ENCODE results near the gene KRT31.
"Not testable (repeated sequence)": the region's sequence is repeated elsewhere in the genome, so short reads cannot be mapped to it uniquely, and the experiment has no call there.

Gene KRT31

GRCh38 chr17:41396996-41397660 is at the start of gene KRT31:
Gene KRT31, minus strand, starts transcription at chr17:41397608. Its CDS starts 69 bp downstream, at chr17:41397539.
- in situ Hi-C loops (cut with MboI; ENCODE audit: low sequenced_read_pairs) = no loop called here
- no peaks in the 10 kb centered on the region for H3K36me3 ChIP-seq (replicated peaks)
- H3K27me3 ChIP-seq (ENCODE audit: low read depth) = peaks cover 10% of the 10 kb centered on the region; the same call in 1 of the 2 replicates
- H3K4me1 ChIP-seq = no peaks in the 10 kb centered on the region
- DNase-seq (ENCODE audit: low spot score in 2 of 2) = no peak
- H3K4me3 ChIP-seq = no peak within 1 kb of the TSS
- H3K9me3 ChIP-seq = no peaks in the 10 kb centered on the region

DNA sequence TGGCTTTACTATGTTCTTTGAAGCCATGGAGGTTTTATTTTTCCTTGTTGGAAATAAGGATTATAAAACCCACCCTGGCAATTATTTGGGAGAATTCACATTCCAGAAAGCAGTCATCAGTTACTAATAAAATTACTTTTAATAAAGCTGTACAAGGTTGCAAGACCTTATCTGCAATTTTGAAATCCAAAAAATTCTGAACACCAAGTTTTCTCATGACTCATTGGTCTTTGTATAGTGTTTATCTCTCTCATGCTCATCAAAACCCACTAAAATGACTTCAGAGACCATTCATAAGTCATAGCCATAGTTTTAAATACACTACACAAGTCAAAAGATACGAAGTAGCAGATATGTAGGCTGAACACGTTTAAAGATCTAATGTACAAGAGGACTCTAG is 49.4 kb upstream of the KRT31 start:
- in situ Hi-C loops (cut with MboI; ENCODE audit: low sequenced_read_pairs) = no loop called here
- H3K4me1 ChIP-seq = no peaks in the 10 kb centered on the region
- DNase-seq (ENCODE audit: low spot score in 2 of 2) = no peak
- no peaks in the 10 kb centered on the region for H3K9me3 ChIP-seq
- H3K36me3 ChIP-seq (replicated peaks) = no peaks in the 10 kb centered on the region
- no peak overlapping the region for H3K4me3 ChIP-seq
- H3K27me3 ChIP-seq (ENCODE audit: low read depth) = peaks cover 2% of the 10 kb centered on the region

DNA sequence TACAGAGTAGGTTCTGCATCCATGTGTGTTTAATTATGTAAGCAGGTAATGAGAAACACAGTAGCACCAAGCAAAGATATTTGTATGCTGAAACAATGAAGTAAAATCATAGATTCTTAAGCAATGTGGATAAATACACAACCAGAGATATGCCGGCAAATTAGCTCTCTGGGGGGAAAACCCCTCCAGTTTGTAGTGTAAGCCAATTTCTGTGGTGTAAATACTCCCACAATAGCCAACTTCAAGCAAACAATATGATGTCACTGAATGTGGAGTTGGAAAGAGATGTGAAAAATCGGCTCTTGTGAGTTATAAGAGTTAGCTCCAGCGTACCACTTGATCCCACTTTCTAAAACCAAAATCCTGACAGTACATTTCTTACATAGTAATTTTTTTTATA is 47.2 kb upstream of the KRT31 start:
- Histone ChIP-seq H3K36me3 (replicated peaks) (no peaks in the 10 kb centered on the region), H3K4me3 (no peak overlapping the region), H3K9me3 (no peaks in the 10 kb centered on the region), H3K27me3 (ENCODE audit: low read depth) (peaks cover 2% of the 10 kb centered on the region; the same call in 1 of the 2 replicates), H3K4me1 (no peaks in the 10 kb centered on the region)
- in situ Hi-C loops (cut with MboI; ENCODE audit: low sequenced_read_pairs) = no loop called here
- DNase-seq (ENCODE audit: low spot score in 2 of 2) = no peak

DNA sequence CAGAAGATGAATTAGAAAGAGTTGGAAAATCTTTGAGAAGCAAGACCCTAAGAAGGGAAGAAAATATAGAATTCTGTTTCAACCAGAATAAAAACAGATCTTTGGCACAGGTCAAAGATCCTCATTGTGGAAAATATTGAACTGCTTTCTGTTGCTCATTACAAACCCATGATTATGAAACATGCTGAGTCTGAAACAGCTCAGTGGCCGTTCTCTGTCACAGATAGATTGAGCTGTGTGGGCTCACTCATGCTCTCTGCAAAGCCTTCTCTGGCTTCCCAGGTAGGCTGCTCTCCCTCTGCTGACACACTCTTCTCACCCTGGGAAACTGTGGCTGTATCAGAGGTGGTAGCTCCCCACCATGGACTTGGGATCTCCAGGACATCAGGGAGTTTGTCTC is 46.8 kb upstream of the KRT31 start:
- DNase-seq (ENCODE audit: low spot score in 2 of 2) = no peak
- in situ Hi-C loops (cut with MboI; ENCODE audit: low sequenced_read_pairs) = no loop called here

DNA sequence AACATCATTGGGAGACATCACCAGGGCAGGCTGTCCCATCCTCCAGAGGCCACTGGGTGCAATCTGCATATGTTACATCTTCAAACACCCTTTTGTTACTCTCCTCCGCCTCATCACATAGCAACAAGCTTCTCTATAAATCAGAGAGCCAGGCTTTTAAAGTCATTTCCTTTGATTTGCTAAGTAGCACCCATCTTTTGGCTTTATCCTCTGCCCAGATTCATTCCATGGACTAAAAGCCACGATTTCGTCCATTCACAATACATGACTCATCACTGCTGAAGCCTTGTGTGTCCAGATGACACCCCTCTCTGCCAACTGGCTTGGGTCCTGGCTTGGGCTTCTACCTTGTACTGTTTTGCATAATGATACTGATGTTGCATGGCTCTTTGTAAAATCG is 45.3 kb upstream of the KRT31 start:
- H3K27me3 ChIP-seq (ENCODE audit: low read depth) = peaks cover 2% of the 10 kb centered on the region; the same call in 1 of the 2 replicates
- H3K4me3 ChIP-seq = no peak overlapping the region
- H3K4me1 ChIP-seq = no peaks in the 10 kb centered on the region
- DNase-seq (ENCODE audit: low spot score in 2 of 2) = no peak
- no peaks in the 10 kb centered on the region for H3K9me3 ChIP-seq
- in situ Hi-C loops (cut with MboI; ENCODE audit: low sequenced_read_pairs) = no loop called here
- no peaks in the 10 kb centered on the region for H3K36me3 ChIP-seq (replicated peaks)

More for the DNA sequence above, 46.8 kb upstream of the KRT31 start:
- Histone ChIP-seq H3K36me3 (replicated peaks) (no peaks in the 10 kb centered on the region), H3K4me3 (no peak overlapping the region), H3K27me3 (ENCODE audit: low read depth) (peaks cover 2% of the 10 kb centered on the region; the same call in 1 of the 2 replicates), H3K4me1 (no peaks in the 10 kb centered on the region), H3K9me3 (no peaks in the 10 kb centered on the region)

DNA sequence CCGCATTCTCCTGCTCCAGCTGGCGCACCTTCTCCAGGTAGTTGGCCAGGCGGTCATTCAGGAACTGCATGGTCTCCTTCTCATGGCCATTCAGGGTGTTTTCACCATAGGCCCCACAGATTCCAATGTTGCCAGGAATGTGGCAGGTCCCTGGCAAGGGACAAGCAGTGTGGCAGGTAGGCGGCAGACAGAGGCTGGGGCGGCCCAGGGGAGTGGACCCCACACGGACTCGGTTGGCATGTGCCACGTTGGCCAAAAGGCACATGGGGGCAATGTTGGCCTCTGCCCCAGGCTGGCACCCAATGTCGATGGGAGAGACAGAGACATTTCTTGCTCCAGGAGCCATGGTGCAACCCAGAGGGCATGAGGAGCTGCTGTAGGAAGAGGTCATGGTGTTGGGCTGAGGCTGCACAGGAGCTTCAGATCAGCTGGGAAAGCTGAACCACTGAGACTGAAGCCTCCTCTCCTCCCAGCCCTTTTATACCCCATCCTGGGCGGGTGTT is 43.2 kb upstream of the KRT31 start, which contains the start of gene KRT38:
Gene KRT38, minus strand, starts transcription at position 453 of the 503 bp plus-strand sequence. Its CDS starts 62 bp downstream, at position 391.
- H3K9me3 ChIP-seq = no peaks in the 10 kb centered on the region
- in situ Hi-C loops (cut with MboI; ENCODE audit: low sequenced_read_pairs) = no loop called here

DNA sequence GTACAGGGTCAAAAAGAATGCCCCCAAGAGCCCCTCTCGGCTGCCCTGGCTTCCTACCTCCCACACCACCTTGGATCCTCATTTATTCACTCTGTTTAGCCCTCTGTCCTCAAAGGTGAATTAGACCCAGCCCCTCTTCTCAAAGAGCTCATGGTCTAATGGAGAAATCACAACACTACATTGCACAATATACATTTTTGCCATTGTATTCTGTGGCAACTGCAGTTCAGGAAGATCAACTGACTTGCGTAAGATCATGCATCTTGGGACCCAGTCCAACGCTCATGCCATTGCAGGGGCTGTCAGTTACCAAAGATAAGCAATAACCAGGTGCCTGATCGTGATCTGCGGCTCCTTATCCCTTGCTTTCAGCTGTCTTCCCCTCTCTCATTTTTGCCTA is 42.0 kb upstream of the KRT31 start:
- Histone ChIP-seq H3K9me3 (no peaks in the 10 kb centered on the region), H3K27me3 (ENCODE audit: low read depth) (peaks cover 6% of the 10 kb centered on the region), H3K4me1 (no peaks in the 10 kb centered on the region), H3K4me3 (no peak overlapping the region), H3K36me3 (replicated peaks) (no peaks in the 10 kb centered on the region)
- DNase-seq (ENCODE audit: low spot score in 2 of 2) = no peak
- in situ Hi-C loops (cut with MboI; ENCODE audit: low sequenced_read_pairs) = no loop called here

More for the DNA sequence above, 43.2 kb upstream of the KRT31 start, which contains the start of gene KRT38:
- Histone ChIP-seq H3K36me3 (replicated peaks) (no peaks in the 10 kb centered on the region), H3K4me1 (no peaks in the 10 kb centered on the region), H3K4me3 (no peak within 1 kb of the TSS), H3K27me3 (ENCODE audit: low read depth) (peaks cover 2% of the 10 kb centered on the region; the same call in 1 of the 2 replicates)
- DNase-seq (ENCODE audit: low spot score in 2 of 2) = no peak

DNA sequence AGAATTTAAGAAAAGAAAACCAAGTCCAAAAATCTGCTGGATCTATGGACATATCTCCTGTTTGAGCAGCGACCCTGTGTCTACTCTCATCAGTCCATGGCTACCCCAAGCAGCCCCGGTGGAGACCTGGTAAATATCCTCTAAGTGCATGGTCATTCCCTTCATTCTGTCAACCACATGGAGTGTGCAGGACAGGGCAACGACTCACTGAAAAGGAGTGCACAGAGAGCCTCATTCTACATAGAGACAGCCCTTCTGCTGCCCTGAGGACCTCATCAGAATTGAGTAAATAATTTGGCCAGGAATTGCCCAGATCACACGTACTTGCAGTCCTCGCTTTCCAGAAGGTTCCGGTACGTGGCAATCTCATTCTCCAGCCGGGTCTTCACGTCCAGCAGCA is 40.4 kb upstream of the KRT31 start:
- no peak for DNase-seq (ENCODE audit: low spot score in 2 of 2)
- in situ Hi-C loops (cut with MboI; ENCODE audit: low sequenced_read_pairs) = no loop called here
- H3K4me1 ChIP-seq = no peaks in the 10 kb centered on the region

GRCh38 chr17:41437254-41437653 is 39.8 kb upstream of the KRT31 start:
- Histone ChIP-seq H3K27me3 (ENCODE audit: low read depth) (peaks cover 5% of the 10 kb centered on the region; the same call in 1 of the 2 replicates), H3K4me3 (no peak overlapping the region), H3K9me3 (no peaks in the 10 kb centered on the region), H3K4me1 (no peaks in the 10 kb centered on the region), H3K36me3 (replicated peaks) (no peaks in the 10 kb centered on the region)
- DNase-seq (ENCODE audit: low spot score in 2 of 2) = no peak
- in situ Hi-C loops (cut with MboI; ENCODE audit: low sequenced_read_pairs) = no loop called here

More for the DNA sequence above, 40.4 kb upstream of the KRT31 start:
- Histone ChIP-seq H3K36me3 (replicated peaks) (no peaks in the 10 kb centered on the region), H3K9me3 (no peaks in the 10 kb centered on the region), H3K4me3 (no peak overlapping the region), H3K27me3 (ENCODE audit: low read depth) (peaks cover 5% of the 10 kb centered on the region; the same call in 1 of the 2 replicates)

DNA sequence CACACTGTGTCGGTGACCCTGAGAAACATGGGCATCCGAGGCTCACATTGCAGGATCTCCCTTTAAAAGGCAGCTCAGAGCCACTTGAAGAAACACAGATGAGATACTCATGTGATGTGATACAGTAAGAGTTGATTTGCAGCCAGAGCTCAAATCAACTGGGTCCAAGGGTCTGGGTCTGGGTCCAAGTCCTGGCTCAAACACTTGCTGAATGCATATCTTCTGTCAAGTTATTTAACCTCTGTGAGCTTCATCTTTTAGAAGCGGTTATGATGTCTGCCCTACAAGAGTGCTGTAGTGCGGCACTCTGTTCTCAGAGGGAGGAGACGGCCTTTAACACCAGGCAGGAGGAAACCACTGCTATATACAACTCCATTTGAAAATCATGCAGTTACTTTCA is 37.0 kb upstream of the KRT31 start:
- Histone ChIP-seq H3K36me3 (replicated peaks) (no peaks in the 10 kb centered on the region), H3K4me3 (no peak overlapping the region), H3K9me3 (no peaks in the 10 kb centered on the region), H3K27me3 (ENCODE audit: low read depth) (peaks cover 5% of the 10 kb centered on the region; the same call in 1 of the 2 replicates), H3K4me1 (no peaks in the 10 kb centered on the region)
- in situ Hi-C loops (cut with MboI; ENCODE audit: low sequenced_read_pairs) = no loop called here
- DNase-seq (ENCODE audit: low spot score in 2 of 2) = no peak

DNA sequence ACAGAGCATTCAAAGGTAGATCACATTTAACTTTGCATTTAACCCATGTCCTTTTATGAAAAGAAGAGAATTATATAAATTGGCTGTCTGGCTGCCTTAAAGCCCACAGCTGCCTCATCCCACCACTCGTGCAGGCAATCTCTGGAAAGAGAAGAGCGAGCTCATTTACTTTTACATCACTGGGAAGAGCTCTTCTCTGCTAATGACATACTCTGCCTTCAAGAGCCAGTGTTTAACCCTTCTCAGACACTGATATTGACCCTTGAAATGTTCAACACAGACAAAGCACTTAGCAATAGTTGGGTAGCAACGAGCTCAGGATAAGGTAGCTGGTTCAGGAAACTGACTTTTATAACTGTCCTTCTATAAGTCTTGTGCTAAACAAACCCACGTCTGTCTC is 36.6 kb upstream of the KRT31 start:
- Histone ChIP-seq H3K4me3 (no peak overlapping the region), H3K9me3 (no peaks in the 10 kb centered on the region), H3K27me3 (ENCODE audit: low read depth) (peaks cover 5% of the 10 kb centered on the region; the same call in 1 of the 2 replicates), H3K36me3 (replicated peaks) (no peaks in the 10 kb centered on the region), H3K4me1 (no peaks in the 10 kb centered on the region)
- no peak for DNase-seq (ENCODE audit: low spot score in 2 of 2)
- in situ Hi-C loops (cut with MboI; ENCODE audit: low sequenced_read_pairs) = no loop called here

DNA sequence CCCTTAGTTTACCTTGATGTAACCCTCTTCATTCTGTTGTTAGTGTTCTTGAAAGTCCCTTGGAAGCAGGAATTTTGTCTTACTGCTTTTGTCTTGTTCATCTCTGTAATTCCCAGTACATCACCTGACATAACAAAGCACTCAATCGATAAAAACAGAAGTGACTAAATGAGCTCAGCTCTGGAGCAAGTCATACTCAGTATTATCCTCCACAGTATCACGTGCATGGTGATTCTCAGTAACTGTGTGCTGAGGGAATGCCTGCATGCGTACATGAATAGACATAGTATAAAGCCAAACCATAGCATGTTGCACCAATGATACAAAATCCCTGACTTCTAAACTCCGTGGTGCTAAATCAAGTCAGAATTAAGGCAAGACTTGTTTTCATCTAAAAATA is 36.2 kb upstream of the KRT31 start:
- in situ Hi-C loops (cut with MboI; ENCODE audit: low sequenced_read_pairs) = no loop called here

DNA sequence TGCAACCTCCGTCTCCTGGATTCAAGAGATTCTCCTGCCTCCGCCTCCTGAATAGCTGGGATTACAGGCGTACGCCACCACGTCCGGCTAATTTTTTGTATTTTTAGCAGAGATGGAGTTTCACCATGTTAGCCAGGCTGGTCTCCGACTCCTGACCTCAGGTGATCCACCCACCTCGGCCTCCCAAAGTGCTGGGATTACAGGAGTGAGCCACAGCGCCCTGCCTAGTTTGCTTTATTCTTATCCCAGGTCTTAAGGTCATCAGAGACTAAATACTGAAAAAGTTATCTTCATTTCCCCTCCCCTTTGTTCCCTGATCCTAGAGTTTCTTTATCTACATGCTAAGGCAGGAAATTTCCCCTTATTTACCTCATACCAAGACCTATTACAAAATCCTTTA is 33.0 kb upstream of the KRT31 start:
- in situ Hi-C loops (cut with MboI; ENCODE audit: low sequenced_read_pairs); H3K4me1 ChIP-seq; H3K9me3 ChIP-seq; H3K27me3 ChIP-seq (ENCODE audit: low read depth); H3K4me3 ChIP-seq; DNase-seq (ENCODE audit: low spot score in 2 of 2); H3K36me3 ChIP-seq (replicated peaks): not testable (repeated sequence)

More for the DNA sequence above, 36.2 kb upstream of the KRT31 start:
- Histone ChIP-seq H3K9me3 (no peaks in the 10 kb centered on the region), H3K4me1 (no peaks in the 10 kb centered on the region), H3K36me3 (replicated peaks) (no peaks in the 10 kb centered on the region), H3K4me3 (no peak overlapping the region), H3K27me3 (ENCODE audit: low read depth) (peaks cover 5% of the 10 kb centered on the region; the same call in 1 of the 2 replicates)
- no peak for DNase-seq (ENCODE audit: low spot score in 2 of 2)

- in situ Hi-C loops (cut with MboI; ENCODE audit: low sequenced_read_pairs) = no loop called here
- Histone ChIP-seq H3K9me3 (no peaks in the 10 kb centered on the region), H3K36me3 (replicated peaks) (no peaks in the 10 kb centered on the region), H3K27me3 (ENCODE audit: low read depth) (peaks cover 8% of the 10 kb centered on the region; the same call in 1 of the 2 replicates), H3K4me1 (no peaks in the 10 kb centered on the region), H3K4me3 (no peak overlapping the region)
- no peak for DNase-seq (ENCODE audit: low spot score in 2 of 2)
Measured at GRCh38 chr17:41429667-41430066, 32.3 kb upstream of the KRT31 start.

Measured in HAP-1 (cell line).